Measurements from ENCODE around the gene CRELD2.

GRCh38 chr22:49953027-49953679 lies 34.7 kb downstream of the CRELD2 start:
- TF ChIP-seq CTCF (IDR thresholded peaks at IDR 0.05) = no peak
- no peak for TF ChIP-seq POLR2A (IDR thresholded peaks at IDR 0.05)
